Panc1 (cell line): ENCODE measurements around the gene SORBS1. TPM values are rescaled to one million over a fixed set of nuclear protein-coding genes. Genes with fewer than 3 reads are reported as not detected.
A peak's percentile ranks its signal among the peaks of the same experiment; 100 is the strongest.

Experiments
- ATAC-seq: fragments of 200-7000 bp; cut with Tn5 transposase; 2 replicates; pipeline ENCODE4 v1.9.1; 2020; ENCODE audit warnings: mild to moderate bottlenecking, moderate library complexity
- BruUV-seq: library from RNA; stranded (reverse); fragments of 400-500 nt; replicated peaks from 2 replicates; lab custom pipeline; 2021; lab: Mats Ljungman, UMichigan
- CTCF ChIA-PET: fragments of 300-600 bp; sonication (Branson Sonifier 250); formaldehyde crosslinking; loops from one replicate; lab custom pipeline; 2022; ENCODE audit warnings: antibody characterized with exemption; lab: Charles Lee
- POLR2A ChIA-PET: fragments of 300-600 bp; sonication (Branson Sonifier 250); formaldehyde crosslinking; loops from one replicate; lab custom pipeline; 2022; ENCODE audit warnings: antibody characterized with exemption; lab: Charles Lee
- DNase-seq: peaks from one replicate; pipeline ENCODE4 v3.0.0-alpha.2; 2010; ENCODE audit warnings: low read depth, low spot score
- H3K27ac ChIP-seq: 2 replicates; pipeline ENCODE4 v1.5.1; 2011; ENCODE audit warnings: mild to moderate bottlenecking, low read length, inconsistent platforms
- H3K27me3 ChIP-seq: fragments of 200-500 bp; sonication (Bioruptor generic); 2 replicates; pipeline ENCODE4 v1.6.0; 2014; ENCODE audit warnings: low read length, inconsistent platforms; ENCODE audit not compliant: control insufficient read depth, insufficient read depth
- H3K36me3 ChIP-seq: fragments of 200-500 bp; sonication (Bioruptor generic); 2 replicates; pipeline ENCODE4 v1.5.1; 2014; ENCODE audit warnings: inconsistent platforms, mild to moderate bottlenecking, low read length, moderate library complexity; ENCODE audit not compliant: control insufficient read depth, insufficient read depth
- H3K4me1 ChIP-seq: 2 replicates; pipeline ENCODE4 v1.5.1; 2011; ENCODE audit warnings: inconsistent platforms, mild to moderate bottlenecking, low read length, moderate library complexity; ENCODE audit not compliant: control insufficient read depth, insufficient read depth
- H3K4me3 ChIP-seq, 2 experiments: 2 replicates each; pipeline ENCODE4 v1.5.1; 2011 to 2012; ENCODE audit warnings: low read depth in 2 of 2, low read length in 2 of 2, mild to moderate bottlenecking in 2 of 2, inconsistent platforms in 1 of 2, moderate library complexity in 1 of 2
- H3K9me3 ChIP-seq: fragments of 200-500 bp; sonication (Bioruptor generic); 2 replicates; pipeline ENCODE4 v1.5.1; 2014; ENCODE audit warnings: low read depth, mild to moderate bottlenecking, inconsistent platforms, low read length, moderate library complexity; ENCODE audit not compliant: control insufficient read depth, insufficient read depth
- CTCF ChIP-seq: fragments of 450-650 bp; IDR thresholded peaks from 2 replicates; pipeline ENCODE4 v1.5.1; 2017; ENCODE audit warnings: mild to moderate bottlenecking
- POLR2AphosphoS5 ChIP-seq: IDR thresholded peaks from 2 replicates; pipeline ENCODE4 v1.6.1; 2012; ENCODE audit warnings: mild to moderate bottlenecking, low read depth, low read length, moderate library complexity
- SIN3A ChIP-seq: IDR thresholded peaks from 2 replicates; pipeline ENCODE4 v1.6.1; 2012; ENCODE audit warnings: low read depth, mild to moderate bottlenecking, low read length, moderate library complexity, borderline replicate concordance; ENCODE audit not compliant: insufficient read depth
- TCF7L2 ChIP-seq: IDR thresholded peaks from 2 replicates; pipeline ENCODE4 v1.6.1; 2011; ENCODE audit warnings: mild to moderate bottlenecking, low read depth, low read length, inconsistent platforms
- in situ Hi-C: cut with HindIII; loops from 2 replicates; pipeline ENCODE4 v1.10.0; 2016; ENCODE audit warnings: low sequenced_read_pairs, low pct_unique_long_range_greater_than_20kb
- intact Hi-C: fragments of 100-400 bp; cut with micrococcal nuclease; formaldehyde crosslinking; loops from one replicate; pipeline ENCODE4 v1.10.0; 2022; ENCODE audit not compliant: unreplicated experiment
- total RNA-seq: library from RNA; stranded (reverse); gene quantifications from one replicate; pipeline ENCODE4 v1.2.1, GENCODE V29; 2021; ENCODE audit not compliant: unreplicated experiment
- TF ChIP-seq, protein P1 (sequence below), 2 experiments: IDR thresholded peaks; 2 replicates each; pipeline ENCODE4 v1.6.1; 2011 to 2012; ENCODE audit warnings: low read depth in 2 of 2, control low read depth in 1 of 2, low read length in 1 of 2, mild to moderate bottlenecking in 1 of 2, moderate library complexity in 1 of 2; ENCODE audit not compliant: insufficient read depth in 1 of 2

SORBS1 gene
- total RNA-seq, 1 experiment from 2014 or later, result 29.4 TPM

GRCh38 chr10:95444792-95445191 is 116.4 kb downstream of the SORBS1 start:
- ChIA-PET CTCF (interaction anchor here (0.7 to 1.7 kb wide), 2 partner anchors 10 to 13 kb away, joined by 3 to 10 read pairs; no protein-coding TSS in a partner anchor), POLR2A (no interaction called here)
- H3K27ac ChIP-seq, result peak overlapping the region; percentile 88
- no peak for TF ChIP-seq POLR2AphosphoS5
- TF ChIP-seq SIN3A, result no peak
- TF ChIP-seq, protein P1, sequence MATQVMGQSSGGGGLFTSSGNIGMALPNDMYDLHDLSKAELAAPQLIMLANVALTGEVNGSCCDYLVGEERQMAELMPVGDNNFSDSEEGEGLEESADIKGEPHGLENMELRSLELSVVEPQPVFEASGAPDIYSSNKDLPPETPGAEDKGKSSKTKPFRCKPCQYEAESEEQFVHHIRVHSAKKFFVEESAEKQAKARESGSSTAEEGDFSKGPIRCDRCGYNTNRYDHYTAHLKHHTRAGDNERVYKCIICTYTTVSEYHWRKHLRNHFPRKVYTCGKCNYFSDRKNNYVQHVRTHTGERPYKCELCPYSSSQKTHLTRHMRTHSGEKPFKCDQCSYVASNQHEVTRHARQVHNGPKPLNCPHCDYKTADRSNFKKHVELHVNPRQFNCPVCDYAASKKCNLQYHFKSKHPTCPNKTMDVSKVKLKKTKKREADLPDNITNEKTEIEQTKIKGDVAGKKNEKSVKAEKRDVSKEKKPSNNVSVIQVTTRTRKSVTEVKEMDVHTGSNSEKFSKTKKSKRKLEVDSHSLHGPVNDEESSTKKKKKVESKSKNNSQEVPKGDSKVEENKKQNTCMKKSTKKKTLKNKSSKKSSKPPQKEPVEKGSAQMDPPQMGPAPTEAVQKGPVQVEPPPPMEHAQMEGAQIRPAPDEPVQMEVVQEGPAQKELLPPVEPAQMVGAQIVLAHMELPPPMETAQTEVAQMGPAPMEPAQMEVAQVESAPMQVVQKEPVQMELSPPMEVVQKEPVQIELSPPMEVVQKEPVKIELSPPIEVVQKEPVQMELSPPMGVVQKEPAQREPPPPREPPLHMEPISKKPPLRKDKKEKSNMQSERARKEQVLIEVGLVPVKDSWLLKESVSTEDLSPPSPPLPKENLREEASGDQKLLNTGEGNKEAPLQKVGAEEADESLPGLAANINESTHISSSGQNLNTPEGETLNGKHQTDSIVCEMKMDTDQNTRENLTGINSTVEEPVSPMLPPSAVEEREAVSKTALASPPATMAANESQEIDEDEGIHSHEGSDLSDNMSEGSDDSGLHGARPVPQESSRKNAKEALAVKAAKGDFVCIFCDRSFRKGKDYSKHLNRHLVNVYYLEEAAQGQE (IDR thresholded peaks at IDR 0.05; ENCODE audit: insufficient read depth in 1 of 2, low read depth in 2 of 2, low read length in 1 of 2), result no peak
- no peak for TF ChIP-seq CTCF
- no peak for TF ChIP-seq TCF7L2
- H3K9me3 ChIP-seq, result no peaks in the 10 kb centered on the region
- no TSS peak for BruUV-seq
- peaks cover 41% of the 10 kb centered on the region for H3K4me1 ChIP-seq
- H3K4me3 ChIP-seq, result no peak overlapping the region
- intact Hi-C loops (no loop called here), in situ Hi-C loops (no loop called here)
- no peaks in the 10 kb centered on the region for H3K36me3 ChIP-seq
- no peak for DNase-seq
- no peak for ATAC-seq
- H3K27me3 ChIP-seq, result no peaks in the 10 kb centered on the region

- ATAC-seq, result no peak
- ChIA-PET CTCF (no interaction called here), POLR2A (interaction anchor here (0.6 kb wide), 1 partner anchor 324 kb away, joined by 5 read pairs; no protein-coding TSS in a partner anchor)
Measured at GRCh38 chr10:95443636-95444035, 117.5 kb downstream of the SORBS1 start.

More at GRCh38 chr10:95443636-95444035, 117.5 kb downstream of the SORBS1 start:
- in situ Hi-C loops (no loop called here), intact Hi-C loops (no loop called here)
- no peak overlapping the region for H3K4me3 ChIP-seq
- no peak for DNase-seq
- TF ChIP-seq CTCF (no peak), TCF7L2 (no peak), SIN3A (no peak), POLR2AphosphoS5 (no peak)
- TF ChIP-seq, protein P1 (IDR thresholded peaks at IDR 0.05; ENCODE audit: insufficient read depth in 1 of 2, low read depth in 2 of 2, low read length in 1 of 2), result no peak
- H3K9me3 ChIP-seq, result no peaks in the 10 kb centered on the region
- H3K27ac ChIP-seq, result peak overlapping the region; percentile 11; the same call in 1 of the 2 replicates
- H3K4me1 ChIP-seq, result peaks cover 41% of the 10 kb centered on the region
- H3K27me3 ChIP-seq, result no peaks in the 10 kb centered on the region
- no peaks in the 10 kb centered on the region for H3K36me3 ChIP-seq
- BruUV-seq, result no TSS peak
